NCI-H748 (cell line): ENCODE data around the gene ODAPH.
"Not testable (repeated sequence)": the region's sequence is repeated elsewhere in the genome, so short reads cannot be mapped to it uniquely, and the experiment has no call there.

ENCODE experiments used
- DNase-seq: peaks from one replicate; lab custom pipeline; 2025; ENCODE audit not compliant: unreplicated experiment; lab: John Stamatoyannopoulos, UW

ODAPH gene, protein sequence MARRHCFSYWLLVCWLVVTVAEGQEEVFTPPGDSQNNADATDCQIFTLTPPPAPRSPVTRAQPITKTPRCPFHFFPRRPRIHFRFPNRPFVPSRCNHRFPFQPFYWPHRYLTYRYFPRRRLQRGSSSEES

DNA sequence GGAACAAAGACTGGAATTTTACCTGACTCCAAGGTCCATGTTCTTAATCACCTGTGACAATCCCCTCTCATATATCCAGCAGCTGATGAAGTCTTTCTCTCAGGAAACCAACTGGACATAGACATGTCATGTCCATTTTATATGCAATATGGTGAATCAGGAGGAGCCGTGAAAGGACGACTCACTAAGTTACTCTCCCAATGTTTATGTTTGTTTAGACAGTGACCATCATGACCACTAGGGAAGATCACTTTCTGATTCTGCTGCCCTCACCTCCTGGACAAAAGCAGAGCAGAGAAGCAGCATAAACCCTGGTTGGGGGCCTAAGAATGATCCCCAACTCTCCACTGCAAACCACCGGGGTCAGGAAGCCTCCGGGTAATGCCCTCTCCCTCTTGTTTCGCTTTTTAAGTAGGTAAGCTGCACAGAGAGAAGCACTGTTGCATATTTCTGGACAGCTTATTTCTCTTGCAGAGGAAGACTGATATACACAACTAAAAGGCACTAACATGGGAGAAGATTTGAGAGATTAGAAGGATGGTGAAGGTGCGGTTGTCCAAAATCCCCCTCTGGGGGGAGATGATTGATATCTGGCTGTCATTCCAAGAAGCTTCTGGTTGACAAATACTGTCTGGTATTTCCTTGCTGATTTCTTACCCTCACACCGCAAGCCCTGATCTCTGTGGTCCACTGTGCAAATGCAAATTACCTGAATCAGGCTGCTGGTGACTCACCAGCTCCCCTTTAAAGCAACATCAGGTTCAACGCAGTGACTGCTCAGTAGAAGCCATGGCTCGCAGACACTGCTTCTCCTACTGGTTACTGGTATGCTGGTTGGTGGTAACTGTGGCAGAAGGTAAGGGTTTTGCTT lies at the start of gene ODAPH:
Gene ODAPH, plus strand, starts transcription at position 773 of the 871 bp plus-strand sequence. Its CDS starts 17 bp downstream, at position 790.
- no peak for DNase-seq

DNA sequence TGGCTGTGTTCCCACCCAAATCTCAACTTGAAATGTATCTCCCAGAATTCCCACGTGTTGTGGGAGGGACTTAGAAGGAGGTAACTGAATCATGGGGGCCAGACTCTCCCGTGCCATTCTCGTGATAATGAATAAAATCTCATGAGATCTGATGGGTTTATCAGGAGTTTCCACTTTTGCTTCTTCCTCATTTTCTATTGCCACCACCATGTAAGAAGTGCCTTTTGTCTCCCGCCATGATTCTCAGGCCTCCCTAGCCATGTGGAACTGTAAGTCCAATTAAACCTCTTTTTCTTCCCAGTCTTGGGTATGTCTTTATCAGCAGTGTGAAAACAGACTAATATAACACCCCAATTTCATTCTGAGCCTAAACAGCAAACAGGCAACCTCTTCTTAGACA lies 46.3 kb upstream of the ODAPH start:
- not testable (repeated sequence) for DNase-seq

DNA sequence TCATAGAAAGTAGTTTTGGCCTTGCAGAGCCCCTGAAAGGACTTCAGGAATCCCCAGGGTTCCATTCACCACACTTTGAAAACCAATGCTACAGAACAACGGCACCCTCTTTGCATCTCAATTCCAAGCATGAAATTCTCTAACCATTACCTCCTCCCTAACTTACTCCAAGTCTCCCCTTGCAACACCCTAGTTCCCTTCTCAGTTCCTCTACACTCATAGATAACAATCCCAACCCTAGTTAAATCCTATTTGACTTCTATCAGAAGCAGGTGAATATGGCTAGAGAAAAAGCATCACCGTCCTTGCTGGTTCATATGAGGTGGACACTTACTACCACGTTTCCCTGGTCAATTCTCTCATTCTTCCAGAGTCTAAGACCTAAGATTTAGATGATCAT lies 44.0 kb upstream of the ODAPH start:
- DNase-seq: no peak

DNA sequence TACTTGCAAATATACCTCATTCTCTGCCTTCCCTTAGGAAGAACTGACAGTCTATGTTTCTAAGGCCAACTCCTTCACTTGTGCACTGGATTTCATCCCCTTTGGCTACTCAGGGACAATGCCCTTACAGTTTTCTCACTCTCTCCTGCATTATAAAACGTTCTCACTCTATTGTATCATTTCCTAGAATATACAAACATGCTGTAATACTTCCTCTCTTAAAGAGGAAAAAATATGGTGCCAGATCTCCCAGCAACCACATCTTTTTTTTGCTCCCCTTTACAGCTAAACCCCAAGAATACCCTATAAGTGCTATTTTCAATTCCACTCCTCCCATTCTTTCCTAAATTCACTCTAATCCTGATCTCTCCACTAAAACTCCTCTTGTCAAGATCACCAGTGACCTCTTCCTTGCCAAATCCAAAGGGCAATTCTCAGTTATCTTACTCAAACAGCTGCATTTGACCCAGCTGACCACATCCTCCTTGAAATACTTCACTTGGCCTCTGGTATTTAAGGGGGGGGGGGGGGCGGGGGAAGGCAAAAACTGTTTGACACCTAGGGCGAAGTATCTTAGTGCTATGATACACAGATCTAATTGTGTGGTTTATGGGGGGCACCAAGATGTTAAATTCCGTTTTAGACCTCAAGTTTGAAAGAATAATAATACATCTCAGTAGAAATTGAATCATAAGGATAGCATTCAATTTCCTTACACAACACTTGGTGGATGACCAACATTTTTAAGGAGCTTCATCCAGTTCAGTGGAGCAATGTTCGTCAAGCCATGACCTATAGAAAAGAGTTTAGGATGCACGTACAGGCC lies 43.3 kb upstream of the ODAPH start:
- no peak for DNase-seq

DNA sequence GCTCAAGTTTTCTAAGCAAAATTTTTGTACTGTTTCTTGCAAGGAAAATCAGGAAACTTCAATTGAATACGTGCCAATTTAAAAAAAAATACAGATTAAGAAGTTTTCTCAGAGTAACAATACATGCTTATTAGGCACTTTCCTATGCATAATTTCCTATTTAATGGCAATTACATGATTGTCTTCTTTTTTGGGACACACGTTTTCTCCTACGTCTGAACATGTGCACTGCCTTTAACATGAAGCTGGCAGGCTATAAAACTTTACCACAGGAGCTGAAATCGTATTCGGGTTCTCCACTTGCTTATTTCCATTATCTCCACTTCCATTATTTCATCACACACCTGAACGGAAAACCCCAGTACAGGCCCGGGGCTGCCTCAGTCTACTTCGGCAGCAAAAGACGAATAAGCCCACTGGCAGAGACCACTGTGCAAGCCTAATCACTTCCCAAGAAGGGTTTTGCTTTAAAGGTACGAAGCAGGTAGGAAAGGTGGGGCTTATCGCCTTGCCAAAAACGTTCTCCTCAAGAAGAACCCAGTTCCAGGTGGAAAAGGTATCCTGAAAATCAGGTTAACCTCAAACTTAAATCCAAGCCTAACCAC lies 42.2 kb upstream of the ODAPH start:
- DNase-seq: peak; percentile 33

DNA sequence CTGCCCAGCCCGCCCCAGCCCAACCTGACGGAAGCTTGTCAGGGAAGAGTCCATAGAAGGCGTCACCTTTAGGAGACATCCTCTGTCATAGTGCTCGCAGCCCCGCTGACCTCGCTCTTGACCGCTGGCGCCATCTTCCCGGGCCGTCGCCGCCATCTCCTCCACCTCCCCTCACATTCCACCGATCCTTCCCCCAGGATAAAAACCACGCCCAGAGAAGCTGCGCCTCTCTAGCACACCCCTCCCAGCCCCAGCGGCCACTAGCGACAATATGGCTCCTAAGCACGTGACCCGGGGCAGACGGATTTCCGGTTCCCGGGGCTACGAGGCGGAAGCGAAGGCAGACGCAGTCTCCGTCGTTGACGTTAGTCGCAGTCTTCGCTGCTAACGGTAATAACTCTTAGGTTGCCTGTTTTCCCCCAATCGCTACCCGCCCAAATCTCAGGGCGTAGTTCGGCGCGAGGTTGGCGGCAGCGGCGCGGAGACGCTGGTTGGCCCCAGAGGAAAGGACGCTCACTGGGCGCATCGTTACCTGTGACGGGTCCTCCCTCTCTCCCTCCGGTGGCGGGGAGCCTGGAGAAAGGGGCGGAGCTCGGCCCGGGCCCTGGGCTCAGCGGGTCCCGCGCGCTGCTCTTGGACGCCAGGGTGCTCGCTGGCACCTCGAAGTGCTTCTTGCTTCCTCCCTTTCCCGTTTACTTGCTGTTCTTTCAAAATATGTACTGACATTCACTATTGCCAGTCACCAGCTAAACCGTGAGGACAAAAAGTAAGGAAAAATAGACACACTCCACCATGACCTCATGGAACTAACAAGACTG lies 41.5 kb upstream of the ODAPH start, which contains the start of the genes RCHY1 and THAP6:
Gene RCHY1, minus strand, starts transcription at position 273 of the 818 bp plus-strand sequence. Its CDS starts 117 bp downstream, at position 156.
Gene THAP6, plus strand, starts transcription at position 343 of the 818 bp plus-strand sequence. CDS start 980 bp downstream, outside the sequence.
- DNase-seq: peak; percentile 97

DNA sequence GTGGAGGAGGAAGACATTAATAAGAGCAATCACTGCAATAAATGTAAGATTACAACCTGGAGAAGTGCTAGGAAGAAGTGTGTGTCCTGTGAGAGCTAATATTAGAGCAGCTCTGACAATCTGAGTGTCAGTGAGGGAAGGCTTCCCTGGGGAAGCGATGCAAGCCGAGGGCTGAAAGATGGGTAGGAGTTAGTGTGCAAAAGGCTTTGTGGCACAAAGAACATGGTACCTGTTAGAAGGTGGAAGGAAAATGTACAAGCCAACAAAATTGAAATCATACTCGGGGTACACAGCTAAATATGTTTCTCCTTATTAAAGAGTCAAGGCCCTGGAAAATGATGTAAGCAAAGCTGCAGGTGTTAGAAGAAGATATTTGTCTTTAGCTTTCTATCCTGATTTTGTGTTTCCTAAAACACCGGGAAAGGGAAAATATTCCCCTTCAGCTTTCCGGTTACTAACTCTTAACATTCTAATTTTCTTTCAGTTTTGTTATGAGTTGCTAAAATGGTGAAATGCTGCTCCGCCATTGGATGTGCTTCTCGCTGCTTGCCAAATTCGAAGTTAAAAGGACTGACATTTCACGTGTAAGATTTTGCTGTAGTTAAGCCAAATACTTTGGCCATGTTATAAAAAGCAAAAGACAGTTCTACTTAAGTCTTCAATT lies 40.8 kb upstream of the ODAPH start:
- DNase-seq: peak; percentile 41

DNA sequence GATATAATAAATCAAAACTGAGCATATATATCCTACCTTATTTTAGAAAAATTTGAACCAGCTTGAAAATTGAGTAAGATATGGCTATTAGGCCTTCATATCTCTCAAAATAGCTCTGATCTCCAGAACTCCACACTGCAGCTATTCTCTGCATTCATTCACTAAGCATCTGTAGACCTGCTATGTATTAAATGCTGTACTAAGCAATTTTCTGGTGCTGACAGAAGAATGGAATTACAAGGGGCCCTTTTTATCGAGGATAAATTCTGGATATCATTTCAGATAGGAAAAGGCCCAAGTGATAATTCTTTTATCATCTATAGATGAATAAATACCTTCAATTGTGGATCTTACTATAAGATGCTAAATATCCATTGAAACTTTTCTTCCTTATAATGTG lies 39.7 kb upstream of the ODAPH start:
- no peak for DNase-seq

DNA sequence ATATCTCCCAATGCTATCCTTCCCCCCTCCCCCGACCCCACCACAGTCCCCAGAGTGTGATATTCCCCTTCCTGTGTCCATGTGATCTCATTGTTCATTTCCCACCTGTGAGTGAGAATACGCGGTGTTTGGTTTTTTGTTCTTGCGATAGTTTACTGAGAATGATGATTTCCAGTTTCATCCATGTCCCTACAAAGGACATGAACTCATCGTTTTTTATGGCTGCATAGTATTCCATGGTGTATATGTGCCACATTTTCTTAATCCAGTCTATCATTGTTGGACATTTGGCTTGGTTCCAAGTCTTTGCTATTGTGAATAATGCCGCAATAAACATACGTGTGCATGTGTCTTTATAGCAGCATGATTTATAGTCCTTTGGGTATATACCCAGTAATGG lies 36.4 kb upstream of the ODAPH start:
- DNase-seq: not testable (repeated sequence)

DNA sequence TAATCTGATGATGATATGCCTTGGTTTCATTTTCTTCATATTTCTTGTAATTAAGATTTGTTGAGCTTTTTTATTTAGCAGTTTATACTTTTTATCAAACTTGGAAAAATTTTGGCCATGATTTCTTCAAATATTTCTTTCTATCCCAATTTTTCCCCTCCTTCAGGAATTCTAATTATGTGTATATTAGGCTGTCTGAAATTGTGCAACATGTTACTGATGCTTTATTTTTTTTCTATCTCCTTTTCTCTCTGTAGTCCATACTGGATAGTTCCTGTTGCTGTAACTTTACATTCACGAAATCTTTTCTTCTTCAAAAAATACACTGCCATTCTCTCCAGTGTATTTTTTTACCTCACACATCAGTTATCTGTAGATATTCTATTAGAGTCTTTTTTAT lies 30.8 kb upstream of the ODAPH start:
- DNase-seq: no peak

DNA sequence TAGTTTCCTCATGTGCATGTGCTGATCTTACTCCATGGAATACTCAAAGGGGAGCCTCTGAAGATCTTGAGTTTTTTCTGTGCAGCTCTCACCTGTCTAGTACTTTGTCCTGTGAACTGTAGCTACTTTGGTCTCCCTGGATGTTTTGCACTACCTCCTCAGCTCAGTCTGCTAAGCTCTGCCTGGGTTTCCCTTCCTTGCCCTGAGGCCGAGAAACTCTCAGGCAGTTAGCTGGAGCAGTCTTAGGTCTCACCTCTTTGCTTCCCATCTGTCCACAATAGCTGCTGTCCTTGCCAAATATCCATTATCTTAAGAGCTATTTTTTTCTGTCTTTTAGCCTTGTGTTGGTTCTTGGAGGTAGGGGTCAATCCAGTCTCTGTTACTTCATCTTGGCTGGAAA lies 30.0 kb upstream of the ODAPH start:
- no peak for DNase-seq

DNA sequence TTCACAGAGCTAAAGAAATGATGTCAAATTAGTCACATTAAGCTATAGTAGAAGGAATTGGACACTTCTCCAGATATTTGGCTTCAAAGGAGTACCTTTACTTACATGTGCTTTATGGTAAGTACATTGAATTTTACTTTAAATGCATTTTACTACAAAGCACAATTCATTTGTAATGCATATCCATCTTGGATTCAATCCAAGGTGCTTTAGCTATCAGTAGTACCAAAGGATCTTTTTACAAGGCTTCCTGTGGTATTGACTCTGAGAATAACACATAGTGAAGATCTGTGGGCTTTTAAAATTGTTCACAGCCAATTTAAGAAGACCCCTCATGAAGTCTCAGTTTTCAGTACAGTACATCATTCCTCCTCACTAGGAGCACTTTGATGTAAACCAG lies 28.4 kb upstream of the ODAPH start:
- DNase-seq: no peak

DNA sequence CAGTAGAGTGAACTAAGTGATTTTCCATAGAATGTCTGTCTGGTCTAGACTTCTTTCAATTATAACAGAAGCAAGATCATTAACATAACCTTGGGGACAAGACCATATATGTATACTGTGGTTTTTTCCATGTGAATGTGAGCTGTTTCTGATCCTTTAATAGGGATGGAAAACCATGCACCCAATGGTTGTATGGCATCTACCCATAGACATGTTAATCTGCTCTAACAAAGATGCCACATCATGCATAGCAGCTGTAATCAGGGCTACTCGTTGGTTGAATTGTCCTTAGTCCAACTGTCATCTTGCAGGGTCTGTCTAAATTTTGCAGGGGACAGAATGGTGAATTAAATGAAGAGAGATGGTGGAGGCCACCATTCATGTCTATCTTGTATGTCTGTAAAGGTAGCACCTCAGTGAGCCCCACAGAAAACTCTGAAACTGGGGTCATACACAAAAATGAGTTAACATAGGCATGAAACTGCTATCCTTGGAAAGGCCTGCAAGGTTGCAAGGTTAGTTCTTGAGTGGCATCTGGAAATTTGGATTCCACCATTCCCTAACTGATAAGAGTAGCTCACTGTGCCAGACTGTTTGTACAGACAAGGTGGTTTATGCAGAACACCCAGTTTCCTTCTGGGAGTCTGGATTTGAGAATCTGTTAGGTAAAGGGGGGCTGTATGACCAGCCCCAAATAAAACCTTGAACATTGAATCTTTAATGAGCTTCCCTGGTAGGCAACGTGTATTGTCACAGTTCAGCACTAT lies 25.1 kb upstream of the ODAPH start:
- DNase-seq: no peak

DNA sequence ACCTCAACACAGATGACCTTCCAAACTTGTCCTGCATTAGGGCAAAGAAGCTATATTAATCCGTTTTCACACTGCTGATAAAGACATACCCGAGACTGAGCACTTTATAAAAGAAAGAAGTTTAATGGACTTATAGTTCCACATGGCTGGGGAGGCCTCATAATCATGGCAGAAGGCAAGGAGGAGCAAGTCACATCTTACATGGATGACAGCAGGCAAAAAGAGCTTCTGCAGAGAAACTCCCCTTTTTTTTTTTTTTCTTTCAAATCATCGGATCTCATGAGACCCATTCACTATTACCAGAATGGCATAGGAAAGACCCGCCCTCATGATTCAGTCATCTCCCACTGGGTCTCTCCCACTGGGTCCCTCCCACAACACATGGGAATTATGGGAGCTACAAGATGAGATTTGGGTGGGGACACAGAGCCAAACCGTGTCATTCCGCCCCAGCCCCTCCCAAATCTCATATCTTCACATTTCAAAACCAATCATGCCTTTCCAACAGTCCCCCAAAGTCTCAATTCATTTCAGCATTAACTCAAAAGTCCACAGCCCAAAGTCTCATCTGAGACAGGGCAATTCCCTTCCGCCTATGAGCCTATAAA lies 24.2 kb upstream of the ODAPH start:
- DNase-seq: not testable (repeated sequence)

DNA sequence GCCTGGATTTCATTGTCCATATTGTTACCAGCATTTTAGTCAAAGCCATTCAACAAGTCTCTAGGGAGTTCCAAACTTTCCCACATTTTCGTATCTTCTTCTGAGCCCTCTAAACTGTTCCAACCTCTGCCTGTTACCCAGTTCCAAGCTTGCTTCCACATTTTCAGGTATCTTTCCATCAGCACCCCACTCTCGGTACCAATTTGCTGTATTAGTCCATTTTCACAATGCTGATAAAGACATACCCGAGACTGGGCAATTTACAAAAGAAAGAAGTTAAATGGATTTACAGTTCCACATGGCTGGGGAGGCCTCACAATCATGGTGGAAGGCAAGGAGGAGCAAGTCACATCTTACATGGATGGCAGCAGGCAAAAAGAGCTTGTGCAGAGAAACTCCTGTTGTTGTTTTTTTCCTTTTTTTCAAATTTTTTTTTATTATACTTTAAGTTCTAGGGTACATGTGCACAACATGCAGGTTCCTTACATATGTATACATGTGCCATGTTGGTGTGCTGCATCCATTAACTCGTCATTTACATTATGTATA lies 22.5 kb upstream of the ODAPH start:
- DNase-seq: not testable (repeated sequence)

DNA sequence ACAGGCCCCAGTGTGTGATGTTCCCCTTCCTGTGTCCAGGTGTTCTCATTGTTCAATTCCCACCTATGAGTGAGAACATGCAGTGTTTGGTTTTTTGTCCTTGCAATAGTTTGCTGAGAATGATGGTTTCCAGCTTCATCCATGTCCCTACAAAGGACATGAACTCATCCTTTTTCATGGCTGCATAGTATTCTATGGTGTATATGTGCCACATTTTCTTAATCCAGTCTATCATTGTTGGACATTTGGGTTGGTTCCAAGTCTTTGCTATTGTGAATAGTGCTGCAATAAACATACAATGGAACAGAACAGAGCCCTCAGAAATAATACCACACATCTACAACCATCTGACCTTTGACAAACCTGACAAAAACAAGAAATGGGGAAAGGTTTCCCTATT lies 21.9 kb upstream of the ODAPH start:
- DNase-seq: not testable (repeated sequence)

DNA sequence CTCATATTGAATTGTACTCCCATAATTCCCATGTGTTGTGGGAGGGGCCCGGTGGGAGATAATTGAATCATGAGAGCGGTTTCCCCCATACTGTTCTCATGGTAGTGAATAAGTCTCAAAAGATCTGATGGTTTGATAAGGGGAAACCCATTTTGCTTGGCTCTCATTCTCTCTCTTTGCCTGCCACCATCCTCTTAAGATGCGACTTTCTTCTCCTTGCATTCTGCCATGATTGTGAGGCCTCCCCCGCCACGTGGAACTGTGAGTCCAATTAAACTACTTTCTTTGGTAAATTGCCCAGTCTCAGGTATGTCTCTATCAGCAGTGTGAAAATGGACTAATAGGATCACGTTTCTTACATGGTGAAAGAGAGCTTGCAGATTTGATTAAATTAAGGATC lies 18.6 kb upstream of the ODAPH start:
- not testable (repeated sequence) for DNase-seq

DNA sequence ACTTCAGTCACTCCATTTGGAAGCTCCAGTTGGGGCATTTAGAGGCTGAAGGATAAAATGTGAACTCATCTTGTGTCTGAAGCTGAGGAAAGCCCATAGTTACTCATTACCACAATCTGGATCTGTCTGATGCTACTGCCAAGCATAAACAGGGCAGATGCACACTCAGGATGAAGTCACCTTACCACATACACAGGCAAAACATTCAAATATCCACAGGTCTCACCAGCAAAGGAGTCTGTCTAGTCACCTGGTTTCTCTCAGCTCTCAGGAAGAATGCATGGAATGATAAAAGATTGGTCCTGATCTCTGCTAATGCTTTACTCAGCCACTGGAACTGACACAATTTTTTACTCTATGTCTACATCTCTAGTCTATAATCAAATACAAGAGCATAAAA lies 13.0 kb upstream of the ODAPH start:
- DNase-seq: no peak
